ENCODE measurements around the gene GPBAR1.

GPBAR1 gene

GRCh38 chr2:218296200-218296599 is 35.4 kb downstream of the GPBAR1 start:
- Histone ChIP-seq H3K4me1 (ENCODE audit: insufficient read depth, low read length) (peaks cover 2% of the 10 kb centered on the region), H2AFZ (ENCODE audit: low read depth, low read length) (no peak overlapping the region)

GRCh38 chr2:218296847-218297246 is 36.0 kb downstream of the GPBAR1 start:
- TF ChIP-seq CTCF (IDR thresholded peaks at IDR 0.05; ENCODE audit: borderline replicate concordance, extremely low read depth, low read length, poor library complexity, severe bottlenecking) (no peak), EZH2 (IDR thresholded peaks at IDR 0.05; ENCODE audit: borderline replicate concordance, low read depth, low read length, severe bottlenecking) (no peak)
- H3K4me2 ChIP-seq (ENCODE audit: insufficient read depth, low read length): no peak overlapping the region
- no peak overlapping the region for H3K27ac ChIP-seq (ENCODE audit: low read length)

More at GRCh38 chr2:218296200-218296599, 35.4 kb downstream of the GPBAR1 start:
- no peaks in the 10 kb centered on the region for H4K20me1 ChIP-seq (ENCODE audit: insufficient read depth, low read length)
- ATAC-seq (ENCODE audit: insufficient read depth, low read depth) (no peak), DNase-seq (no peak)
- no peak overlapping the region for H3K27ac ChIP-seq (ENCODE audit: low read length)
- no peaks in the 10 kb centered on the region for H3K9me3 ChIP-seq (ENCODE audit: insufficient read depth, low read length, severe bottlenecking)
- no peaks in the 10 kb centered on the region for H3K36me3 ChIP-seq (ENCODE audit: insufficient read depth, low read length)
- H3K4me2 ChIP-seq (ENCODE audit: insufficient read depth, low read length): no peak overlapping the region
- no peak for TF ChIP-seq EZH2 (IDR thresholded peaks at IDR 0.05; ENCODE audit: borderline replicate concordance, low read depth, low read length, severe bottlenecking)
- TF ChIP-seq CTCF (IDR thresholded peaks at IDR 0.05; ENCODE audit: borderline replicate concordance, extremely low read depth, low read length, poor library complexity, severe bottlenecking): no peak
- no peaks in the 10 kb centered on the region for H3K27me3 ChIP-seq (ENCODE audit: insufficient read depth, low read length, poor library complexity)
- no peak overlapping the region for H3K9ac ChIP-seq (ENCODE audit: low read depth, low read length)
- H3K79me2 ChIP-seq (ENCODE audit: insufficient read depth, low read length): no peaks in the 10 kb centered on the region
- H3K4me3 ChIP-seq (ENCODE audit: low read depth in 1 of 2, low read length in 2 of 2): no peak overlapping the region

DNA sequence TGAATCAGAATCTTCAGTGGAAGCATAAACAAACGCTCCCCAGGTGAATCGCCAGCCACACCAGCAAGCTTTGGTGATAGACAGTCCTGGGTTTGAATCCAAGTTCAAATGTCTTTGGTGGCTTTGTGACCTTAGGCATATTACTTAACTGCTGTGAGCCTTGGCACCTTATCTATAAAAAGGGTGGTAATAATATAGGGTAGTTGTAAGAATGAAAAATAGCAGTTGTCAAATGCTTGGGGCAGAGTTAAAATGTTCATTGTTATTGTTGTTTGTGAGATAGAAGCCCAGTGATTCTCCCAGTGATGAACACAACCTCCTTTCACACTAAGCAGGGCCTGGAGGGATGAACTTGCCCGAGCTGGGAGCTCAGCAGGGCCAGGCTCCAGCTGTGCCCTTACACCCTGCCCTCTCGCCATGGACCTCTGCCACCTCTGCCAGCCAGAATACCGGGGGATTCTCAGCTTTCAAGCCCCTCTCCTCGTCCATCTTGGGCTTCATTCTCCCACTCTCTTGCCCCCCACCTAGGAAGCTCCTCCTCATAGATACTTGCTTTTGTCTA is 37.6 kb downstream of the GPBAR1 start:
- Histone ChIP-seq H3K27ac (ENCODE audit: low read length) (no peak overlapping the region), H3K9ac (ENCODE audit: low read depth, low read length) (no peak overlapping the region), H3K27me3 (ENCODE audit: insufficient read depth, low read length, poor library complexity) (no peaks in the 10 kb centered on the region), H3K4me3 (ENCODE audit: low read depth in 1 of 2, low read length in 2 of 2) (no peak overlapping the region), H4K20me1 (ENCODE audit: insufficient read depth, low read length) (no peaks in the 10 kb centered on the region), H2AFZ (ENCODE audit: low read depth, low read length) (no peak overlapping the region), H3K36me3 (ENCODE audit: insufficient read depth, low read length) (no peaks in the 10 kb centered on the region), H3K9me3 (ENCODE audit: insufficient read depth, low read length, severe bottlenecking) (no peaks in the 10 kb centered on the region), H3K4me2 (ENCODE audit: insufficient read depth, low read length) (no peak overlapping the region), H3K4me1 (ENCODE audit: insufficient read depth, low read length) (peaks cover 5% of the 10 kb centered on the region), H3K79me2 (ENCODE audit: insufficient read depth, low read length) (no peaks in the 10 kb centered on the region)
- no peak for ATAC-seq (ENCODE audit: insufficient read depth, low read depth)
- no peak for DNase-seq
- TF ChIP-seq EZH2 (IDR thresholded peaks at IDR 0.05; ENCODE audit: borderline replicate concordance, low read depth, low read length, severe bottlenecking) (no peak), CTCF (IDR thresholded peaks at IDR 0.05; ENCODE audit: borderline replicate concordance, extremely low read depth, low read length, poor library complexity, severe bottlenecking) (no peak)

More at GRCh38 chr2:218296847-218297246, 36.0 kb downstream of the GPBAR1 start:
- Histone ChIP-seq H3K9ac (ENCODE audit: low read depth, low read length) (no peak overlapping the region), H3K4me3 (ENCODE audit: low read depth in 1 of 2, low read length in 2 of 2) (no peak overlapping the region), H3K36me3 (ENCODE audit: insufficient read depth, low read length) (no peaks in the 10 kb centered on the region), H3K27me3 (ENCODE audit: insufficient read depth, low read length, poor library complexity) (no peaks in the 10 kb centered on the region), H4K20me1 (ENCODE audit: insufficient read depth, low read length) (no peaks in the 10 kb centered on the region), H2AFZ (ENCODE audit: low read depth, low read length) (no peak overlapping the region), H3K4me1 (ENCODE audit: insufficient read depth, low read length) (peaks cover 5% of the 10 kb centered on the region), H3K79me2 (ENCODE audit: insufficient read depth, low read length) (no peaks in the 10 kb centered on the region), H3K9me3 (ENCODE audit: insufficient read depth, low read length, severe bottlenecking) (no peaks in the 10 kb centered on the region)
- ATAC-seq (ENCODE audit: insufficient read depth, low read depth) (no peak), DNase-seq (no peak)

All from DND-41 (cell line).